Smooth muscle cell (in vitro differentiated cells): ENCODE measurements around the gene SMYD3. TPM values are rescaled to one million over a fixed set of nuclear protein-coding genes. Genes with fewer than 3 reads are reported as not detected.
A peak's percentile ranks its signal among the peaks of the same experiment; 100 is the strongest.

Experiments used
- DNase-seq: peaks from one replicate; lab custom pipeline; 2025; ENCODE audit not compliant: unreplicated experiment; lab: John Stamatoyannopoulos, UW
- H2AFZ ChIP-seq: fragments of 200-600 bp; sonication (generic); 2 replicates; pipeline ENCODE4 v1.6.0; 2016; ENCODE audit warnings: antibody characterized with exemption, low read depth, mild to moderate bottlenecking
- H3F3A ChIP-seq: fragments of 200-600 bp; sonication (generic); 2 replicates; pipeline ENCODE4 v1.6.0; 2017; ENCODE audit warnings: antibody characterized with exemption, low read depth
- H3K27ac ChIP-seq: fragments of 200-600 bp; sonication (generic); 2 replicates; pipeline ENCODE4 v1.5.1; 2016; ENCODE audit warnings: low read depth, mild to moderate bottlenecking
- H3K27me3 ChIP-seq: fragments of 200-600 bp; sonication (generic); 2 replicates; pipeline ENCODE4 v1.6.1; 2016; ENCODE audit warnings: low read depth, mild to moderate bottlenecking
- H3K36me3 ChIP-seq: fragments of 200-600 bp; sonication (generic); 2 replicates; pipeline ENCODE4 v1.5.1; 2016; ENCODE audit warnings: low read depth
- H3K4me1 ChIP-seq: fragments of 200-600 bp; sonication (generic); 2 replicates; pipeline ENCODE4 v1.5.1; 2016; ENCODE audit warnings: low read depth
- H3K4me2 ChIP-seq: fragments of 200-600 bp; sonication (generic); 2 replicates; pipeline ENCODE4 v1.6.0; 2016; ENCODE audit warnings: mild to moderate bottlenecking
- H3K4me3 ChIP-seq: fragments of 200-600 bp; sonication (generic); 2 replicates; pipeline ENCODE4 v1.5.1; 2016; ENCODE audit warnings: mild to moderate bottlenecking
- H3K79me2 ChIP-seq: fragments of 200-600 bp; sonication (generic); 2 replicates; pipeline ENCODE4 v1.6.0; 2016; ENCODE audit warnings: low read depth, mild to moderate bottlenecking
- H3K9ac ChIP-seq: fragments of 200-600 bp; sonication (generic); 2 replicates; pipeline ENCODE4 v1.6.0; 2016; ENCODE audit warnings: low read depth
- H3K9me3 ChIP-seq: fragments of 200-600 bp; sonication (generic); replicated peaks from 2 replicates; pipeline ENCODE4 v1.5.1; 2016; ENCODE audit warnings: low read depth
- H4K20me1 ChIP-seq: fragments of 200-600 bp; sonication (generic); 2 replicates; pipeline ENCODE4 v1.6.0; 2016; ENCODE audit warnings: low read depth
- WGBS: methylation state at CpG from one replicate; pipeline ENCODE4 v1.1.7; 2016; ENCODE audit warnings: low lambda C conversion rate; 5-methylcytosine and 5-hydroxymethylcytosine counted together
- polyA plus RNA-seq: library from polyadenylated mRNA; unstranded; fragments of >200 nt; fragmentation: Nextera tagmentation; extraction: Ambion mirVana; gene quantifications from 2 replicates; pipeline ENCODE4 v1.2.1, GENCODE V29; 2016
- total RNA-seq: library from RNA; depleted of rRNA; stranded (reverse); fragments of >200 nt; gene quantifications from 2 replicates; pipeline ENCODE4 v1.2.3, GENCODE V29; 2014
- TF ChIP-seq, protein P1 (sequence below): fragments of 200-600 bp; sonication (generic); IDR thresholded peaks from 2 replicates; pipeline ENCODE4 v1.5.1; 2017; ENCODE audit warnings: borderline replicate concordance, mild to moderate bottlenecking, antibody characterized with exemption; ENCODE audit not compliant: insufficient read depth, poor library complexity, severe bottlenecking

Gene SMYD3
- total and polyA plus RNA-seq, 2 experiments from 2014 or later: 162 to 301 TPM

GRCh38 chr1:246488674-246489073 is 18.4 kb downstream of the SMYD3 start:
- peaks cover 6% of the 10 kb centered on the region for H3K4me1 ChIP-seq
- no peak overlapping the region for H3K27ac ChIP-seq
- H4K20me1 ChIP-seq: peaks cover 2% of the 10 kb centered on the region
- H2AFZ ChIP-seq: no peak overlapping the region
- 94% methylated on average over 6 of the region's 6 CpGs for WGBS
- TF ChIP-seq, protein P1, sequence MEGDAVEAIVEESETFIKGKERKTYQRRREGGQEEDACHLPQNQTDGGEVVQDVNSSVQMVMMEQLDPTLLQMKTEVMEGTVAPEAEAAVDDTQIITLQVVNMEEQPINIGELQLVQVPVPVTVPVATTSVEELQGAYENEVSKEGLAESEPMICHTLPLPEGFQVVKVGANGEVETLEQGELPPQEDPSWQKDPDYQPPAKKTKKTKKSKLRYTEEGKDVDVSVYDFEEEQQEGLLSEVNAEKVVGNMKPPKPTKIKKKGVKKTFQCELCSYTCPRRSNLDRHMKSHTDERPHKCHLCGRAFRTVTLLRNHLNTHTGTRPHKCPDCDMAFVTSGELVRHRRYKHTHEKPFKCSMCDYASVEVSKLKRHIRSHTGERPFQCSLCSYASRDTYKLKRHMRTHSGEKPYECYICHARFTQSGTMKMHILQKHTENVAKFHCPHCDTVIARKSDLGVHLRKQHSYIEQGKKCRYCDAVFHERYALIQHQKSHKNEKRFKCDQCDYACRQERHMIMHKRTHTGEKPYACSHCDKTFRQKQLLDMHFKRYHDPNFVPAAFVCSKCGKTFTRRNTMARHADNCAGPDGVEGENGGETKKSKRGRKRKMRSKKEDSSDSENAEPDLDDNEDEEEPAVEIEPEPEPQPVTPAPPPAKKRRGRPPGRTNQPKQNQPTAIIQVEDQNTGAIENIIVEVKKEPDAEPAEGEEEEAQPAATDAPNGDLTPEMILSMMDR: no peak
- H3K9ac ChIP-seq: no peak overlapping the region
- no peaks in the 10 kb centered on the region for H3F3A ChIP-seq
- no peak overlapping the region for H3K4me3 ChIP-seq
- H3K79me2 ChIP-seq: peaks cover 13% of the 10 kb centered on the region
- H3K9me3 ChIP-seq: no peaks in the 10 kb centered on the region
- H3K36me3 ChIP-seq: no peaks in the 10 kb centered on the region
- no peaks in the 10 kb centered on the region for H3K27me3 ChIP-seq
- DNase-seq: no peak
- no peak overlapping the region for H3K4me2 ChIP-seq

DNA sequence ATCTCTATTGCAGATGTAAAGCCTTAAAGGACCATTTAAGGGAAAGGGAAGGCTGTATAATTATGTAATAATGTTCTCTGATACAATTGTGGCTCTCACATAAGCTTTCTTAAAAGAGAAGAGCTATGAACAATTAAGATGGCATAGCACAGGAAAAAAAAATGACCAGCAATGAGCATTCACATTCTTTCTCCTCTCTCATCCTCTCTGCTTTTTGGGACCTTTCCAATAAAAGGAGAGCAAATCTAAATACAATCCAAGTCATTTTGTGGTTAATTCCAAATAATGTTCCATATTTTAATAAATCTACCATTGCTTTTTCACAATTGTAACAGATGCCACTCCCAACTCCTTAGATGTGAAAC is 23.5 kb downstream of the SMYD3 start:
- Histone ChIP-seq H3F3A (no peaks in the 10 kb centered on the region), H4K20me1 (peaks cover 2% of the 10 kb centered on the region), H3K79me2 (peaks cover 4% of the 10 kb centered on the region), H3K27ac (no peak overlapping the region), H3K36me3 (no peaks in the 10 kb centered on the region), H3K4me1 (no peaks in the 10 kb centered on the region), H3K4me2 (peak overlapping the region; percentile 11), H3K27me3 (no peaks in the 10 kb centered on the region), H3K9ac (no peak overlapping the region), H3K4me3 (no peak overlapping the region), H2AFZ (no peak overlapping the region), H3K9me3 (no peaks in the 10 kb centered on the region)
- TF ChIP-seq, protein P1: no peak
- DNase-seq: no peak

GRCh38 chr1:246482805-246483568 is 24.1 kb downstream of the SMYD3 start:
- peaks cover 3% of the 10 kb centered on the region for H4K20me1 ChIP-seq
- no peaks in the 10 kb centered on the region for H3K9me3 ChIP-seq
- DNase-seq: no peak
- H3K4me2 ChIP-seq: peak overlapping the region; percentile 11
- H3K4me3 ChIP-seq: no peak overlapping the region
- no peaks in the 10 kb centered on the region for H3K79me2 ChIP-seq
- H3F3A ChIP-seq: no peaks in the 10 kb centered on the region
- H2AFZ ChIP-seq: no peak overlapping the region
- no peaks in the 10 kb centered on the region for H3K4me1 ChIP-seq
- H3K27me3 ChIP-seq: no peaks in the 10 kb centered on the region
- 65% methylated on average over 4 of the region's 4 CpGs for WGBS
- TF ChIP-seq, protein P1: no peak
- no peak overlapping the region for H3K9ac ChIP-seq
- H3K36me3 ChIP-seq: no peaks in the 10 kb centered on the region
- no peak overlapping the region for H3K27ac ChIP-seq

DNA sequence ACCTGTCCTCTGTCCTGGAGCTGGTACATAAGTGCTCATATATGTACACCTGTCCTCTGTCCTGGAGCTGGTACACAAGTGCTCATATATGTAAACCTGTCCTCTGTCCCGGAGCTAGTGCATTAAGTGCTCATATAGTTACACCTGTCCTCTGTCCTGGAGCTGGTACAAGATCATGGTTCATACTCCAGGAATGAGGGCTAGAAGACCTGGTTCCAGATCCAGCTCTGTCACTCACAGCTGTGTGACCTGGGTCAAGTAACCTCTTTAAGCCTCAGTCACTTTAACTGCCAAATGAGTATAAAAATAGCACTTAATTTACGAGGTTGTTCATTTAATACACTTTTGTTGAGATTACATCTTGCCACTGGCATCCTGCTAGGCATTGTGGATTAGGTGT is 28.0 kb downstream of the SMYD3 start:
- no peak overlapping the region for H3K4me2 ChIP-seq
- H3K4me1 ChIP-seq: no peaks in the 10 kb centered on the region
- H3K27me3 ChIP-seq: no peaks in the 10 kb centered on the region
- no peak overlapping the region for H3K4me3 ChIP-seq
- H3K9me3 ChIP-seq: no peaks in the 10 kb centered on the region
- no peaks in the 10 kb centered on the region for H3F3A ChIP-seq
- H3K9ac ChIP-seq: no peak overlapping the region
- TF ChIP-seq, protein P1: no peak
- H3K36me3 ChIP-seq: no peaks in the 10 kb centered on the region
- no peak overlapping the region for H3K27ac ChIP-seq
- no peaks in the 10 kb centered on the region for H3K79me2 ChIP-seq
- H4K20me1 ChIP-seq: peaks cover 20% of the 10 kb centered on the region
- no peak for DNase-seq
- no peak overlapping the region for H2AFZ ChIP-seq
- WGBS: 91% methylated on average over 2 of the region's 2 CpGs
